CD4-positive, alpha-beta T cell (primary cell): ENCODE data around the gene EGF. TPM values are rescaled to one million over a fixed set of nuclear protein-coding genes. Genes with fewer than 3 reads are reported as not detected.

Source experiments
- ATAC-seq: fragments of 200-7000 bp; cut with Tn5 transposase; one replicate; pipeline ENCODE4 v1.10.0; 2022; ENCODE audit warnings: mild to moderate bottlenecking; ENCODE audit not compliant: poor library complexity
- CTCF ChIA-PET: fragments of 350-600 bp; sonication (Branson Sonifier 250); formaldehyde crosslinking; loops from one replicate; lab custom pipeline; 2021; ENCODE audit warnings: antibody characterized with exemption, inconsistent platforms; lab: Charles Lee
- POLR2A ChIA-PET: fragments of 350-600 bp; sonication (Branson Sonifier 250); formaldehyde crosslinking; loops from one replicate; lab custom pipeline; 2021; ENCODE audit warnings: antibody characterized with exemption, inconsistent platforms; lab: Charles Lee
- DNase-seq, 14 experiments: peaks; one replicate each; pipeline ENCODE4 v3.0.0-alpha.2; 2013 to 2020; ENCODE audit warnings: mixed read lengths in 2 of 14
- H3K27ac ChIP-seq, 2 donors: one replicate each; pipeline versions ENCODE4 v1.5.1 to v1.7.0; 2013; ENCODE audit warnings: low read length in 2 of 2, low read depth in 1 of 2, mild to moderate bottlenecking in 1 of 2
- H3K27me3 ChIP-seq, 2 experiments: 1 replicate in 1 of 2; 2 replicates in 1 of 2; pipeline versions ENCODE4 v1.6.1 to v1.7.0; 2013; ENCODE audit warnings: low read length in 2 of 2, control low read depth in 1 of 2, mild to moderate bottlenecking in 1 of 2, moderate library complexity in 1 of 2; ENCODE audit not compliant: insufficient read depth in 2 of 2, control insufficient read depth in 1 of 2
- H3K36me3 ChIP-seq: one replicate; pipeline ENCODE4 v1.6.1; 2013; ENCODE audit warnings: low read length, control low read depth; ENCODE audit not compliant: insufficient read depth
- H3K4me1 ChIP-seq: one replicate; pipeline ENCODE4 v1.6.1; 2013; ENCODE audit warnings: low read length, control low read depth; ENCODE audit not compliant: insufficient read depth
- H3K4me3 ChIP-seq: one replicate; pipeline ENCODE4 v1.5.1; 2013; ENCODE audit warnings: mild to moderate bottlenecking, low read length, moderate library complexity
- H3K9me3 ChIP-seq, 2 experiments: 1 replicate in 1 of 2; 2 replicates in 1 of 2; pipeline versions ENCODE4 v1.6.1 to v1.7.0; 2013; ENCODE audit warnings: low read length in 2 of 2, mild to moderate bottlenecking in 2 of 2, control low read depth in 1 of 2, moderate library complexity in 1 of 2; ENCODE audit not compliant: control insufficient read depth in 1 of 2, insufficient read depth in 1 of 2
- H3K27ac Mint-ChIP-seq: one replicate; pipeline ENCODE4 v1.8.0; 2020; ENCODE audit warnings: mixed read lengths
- H3K27me3 Mint-ChIP-seq: one replicate; pipeline ENCODE4 v1.8.0; 2021; ENCODE audit warnings: mixed read lengths
- H3K36me3 Mint-ChIP-seq: one replicate; pipeline ENCODE4 v1.8.0; 2021; ENCODE audit warnings: low read depth, mixed read lengths
- H3K4me1 Mint-ChIP-seq: one replicate; pipeline ENCODE4 v1.8.0; 2021; ENCODE audit warnings: low read depth, mixed read lengths
- H3K4me3 Mint-ChIP-seq: one replicate; pipeline ENCODE4 v1.8.0; 2020; ENCODE audit warnings: mild to moderate bottlenecking, mixed read lengths
- H3K9me3 Mint-ChIP-seq: one replicate; pipeline ENCODE4 v1.8.0; 2020; ENCODE audit warnings: mixed read lengths
- intact Hi-C, 2 experiments: fragments of 100-400 bp; cut with DNase I in 1 of 2; cut with micrococcal nuclease in 1 of 2; formaldehyde crosslinking; loops; one replicate each; pipeline versions ENCODE4 v1.15.1 to v1.9.0; 2023 to 2025; cut with DNase I, micrococcal nuclease
- total RNA-seq, 174 experiments: library from RNA in 2 of 174; stranded (reverse) in 2 of 174; gene quantifications; one replicate each; pipeline ENCODE4 v1.2.3 and lab custom pipeline; 2021 to 2026
- TF ChIP-seq, protein P1 (sequence below): fragments of 200-600 bp; IDR thresholded peaks from one replicate; pipeline ENCODE4 v1.8.0; 2022; ENCODE audit warnings: antibody characterized with exemption, mild to moderate bottlenecking

EGF gene
- total RNA-seq, 2 experiments from 2014 or later: not detected

DNA sequence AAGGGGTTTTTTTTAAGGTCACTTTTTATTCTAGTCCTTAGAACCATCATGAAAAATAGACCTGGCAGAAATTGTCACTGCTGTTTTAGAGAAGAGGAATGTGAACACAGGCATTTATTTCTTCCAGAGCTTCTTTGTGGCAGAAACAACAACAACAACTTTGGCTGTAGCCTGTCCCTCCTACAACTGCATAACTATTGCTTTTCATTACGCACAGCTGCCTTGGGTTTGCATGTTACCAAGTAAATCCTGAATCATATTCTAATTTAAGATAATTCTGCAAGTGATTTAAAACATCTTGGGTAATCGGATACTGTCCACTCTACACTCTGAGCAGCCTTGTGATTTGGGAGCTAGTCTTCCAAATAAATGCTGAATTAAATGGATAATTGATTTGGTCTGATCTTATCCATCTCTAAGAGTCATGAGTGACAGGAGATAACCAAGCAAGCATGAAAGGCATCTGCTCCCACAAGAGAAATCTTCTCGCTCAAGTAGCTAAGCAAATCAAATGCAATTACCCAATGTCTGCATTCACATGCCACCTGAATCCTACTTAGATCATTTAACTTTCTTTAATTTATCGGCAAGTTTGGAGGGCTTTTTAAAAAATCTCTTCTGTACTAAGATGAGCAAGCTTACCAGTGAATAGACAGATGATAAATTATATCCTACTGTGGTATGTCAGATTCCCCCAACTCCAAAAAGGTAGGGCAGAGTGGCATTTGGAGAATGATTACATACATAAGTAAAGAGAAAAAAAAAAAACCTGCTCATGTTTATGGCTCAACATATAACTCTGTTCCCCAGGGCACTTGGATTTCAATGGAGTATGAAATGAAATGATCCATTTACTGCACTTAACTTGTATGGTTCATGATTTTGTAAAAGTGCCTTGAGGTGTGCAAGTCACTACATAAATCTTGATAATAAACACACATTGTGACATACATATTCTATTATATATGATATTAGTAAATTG lies 73.6 kb downstream of the EGF start:
- no peaks in the 10 kb centered on the region for H3K4me1 Mint-ChIP-seq
- ChIA-PET POLR2A (no interaction called here), CTCF (no interaction called here)
- H3K4me3 Mint-ChIP-seq: no peak overlapping the region
- H3K36me3 Mint-ChIP-seq: no peaks in the 10 kb centered on the region
- H3K36me3 ChIP-seq: no peaks in the 10 kb centered on the region
- H3K4me1 ChIP-seq: no peaks in the 10 kb centered on the region
- H3K27me3 ChIP-seq: peaks cover 0 to under 1% of the 10 kb centered on the region in 2 experiments
- no peaks in the 10 kb centered on the region for H3K9me3 ChIP-seq
- H3K27ac Mint-ChIP-seq: no peak overlapping the region
- ATAC-seq (no peak), DNase-seq (no peak)
- intact Hi-C loops: no loop called here
- TF ChIP-seq, protein P1, sequence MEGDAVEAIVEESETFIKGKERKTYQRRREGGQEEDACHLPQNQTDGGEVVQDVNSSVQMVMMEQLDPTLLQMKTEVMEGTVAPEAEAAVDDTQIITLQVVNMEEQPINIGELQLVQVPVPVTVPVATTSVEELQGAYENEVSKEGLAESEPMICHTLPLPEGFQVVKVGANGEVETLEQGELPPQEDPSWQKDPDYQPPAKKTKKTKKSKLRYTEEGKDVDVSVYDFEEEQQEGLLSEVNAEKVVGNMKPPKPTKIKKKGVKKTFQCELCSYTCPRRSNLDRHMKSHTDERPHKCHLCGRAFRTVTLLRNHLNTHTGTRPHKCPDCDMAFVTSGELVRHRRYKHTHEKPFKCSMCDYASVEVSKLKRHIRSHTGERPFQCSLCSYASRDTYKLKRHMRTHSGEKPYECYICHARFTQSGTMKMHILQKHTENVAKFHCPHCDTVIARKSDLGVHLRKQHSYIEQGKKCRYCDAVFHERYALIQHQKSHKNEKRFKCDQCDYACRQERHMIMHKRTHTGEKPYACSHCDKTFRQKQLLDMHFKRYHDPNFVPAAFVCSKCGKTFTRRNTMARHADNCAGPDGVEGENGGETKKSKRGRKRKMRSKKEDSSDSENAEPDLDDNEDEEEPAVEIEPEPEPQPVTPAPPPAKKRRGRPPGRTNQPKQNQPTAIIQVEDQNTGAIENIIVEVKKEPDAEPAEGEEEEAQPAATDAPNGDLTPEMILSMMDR: no peak
- H3K27ac ChIP-seq: no peak overlapping the region
- H3K27me3 Mint-ChIP-seq: peaks cover 2% of the 10 kb centered on the region
- no peak overlapping the region for H3K4me3 ChIP-seq
- no peaks in the 10 kb centered on the region for H3K9me3 Mint-ChIP-seq

DNA sequence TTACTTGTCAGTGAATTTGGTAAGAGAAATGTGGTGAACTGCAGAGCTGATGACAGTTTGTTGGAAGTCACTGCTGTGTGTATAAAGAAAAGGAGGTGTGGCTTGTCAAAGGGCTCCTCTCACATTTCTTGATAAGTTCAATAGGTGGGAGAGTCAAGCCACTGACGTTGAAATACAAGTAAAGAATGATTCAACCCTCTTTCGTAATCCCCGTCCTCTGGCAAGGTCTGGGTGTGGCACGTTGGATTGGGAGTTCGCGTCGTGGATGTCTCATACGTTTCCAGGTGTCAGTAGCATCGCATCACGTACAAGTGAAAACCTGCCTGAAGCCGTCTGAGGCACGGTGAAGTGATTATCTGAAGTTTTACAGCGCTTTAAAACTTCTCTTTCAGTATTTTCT lies 76.4 kb downstream of the EGF start:
- intact Hi-C loops: no loop called here
- CTCF ChIA-PET: no interaction called here
- no peak overlapping the region for H3K27ac Mint-ChIP-seq
- DNase-seq (no peak), ATAC-seq (no peak)
- POLR2A ChIA-PET: no interaction called here
- no peak overlapping the region for H3K4me3 Mint-ChIP-seq
- TF ChIP-seq, protein P1: no peak
- peaks cover 0 to 3% of the 10 kb centered on the region in 2 experiments for H3K27me3 ChIP-seq
- no peaks in the 10 kb centered on the region for H3K9me3 Mint-ChIP-seq
- no peaks in the 10 kb centered on the region for H3K36me3 ChIP-seq
- no peaks in the 10 kb centered on the region for H3K36me3 Mint-ChIP-seq
- peaks cover 12% of the 10 kb centered on the region for H3K27me3 Mint-ChIP-seq
- no peak overlapping the region for H3K27ac ChIP-seq
- H3K9me3 ChIP-seq: no peaks in the 10 kb centered on the region
- H3K4me3 ChIP-seq: no peak overlapping the region
- H3K4me1 ChIP-seq: no peaks in the 10 kb centered on the region
- no peaks in the 10 kb centered on the region for H3K4me1 Mint-ChIP-seq

DNA sequence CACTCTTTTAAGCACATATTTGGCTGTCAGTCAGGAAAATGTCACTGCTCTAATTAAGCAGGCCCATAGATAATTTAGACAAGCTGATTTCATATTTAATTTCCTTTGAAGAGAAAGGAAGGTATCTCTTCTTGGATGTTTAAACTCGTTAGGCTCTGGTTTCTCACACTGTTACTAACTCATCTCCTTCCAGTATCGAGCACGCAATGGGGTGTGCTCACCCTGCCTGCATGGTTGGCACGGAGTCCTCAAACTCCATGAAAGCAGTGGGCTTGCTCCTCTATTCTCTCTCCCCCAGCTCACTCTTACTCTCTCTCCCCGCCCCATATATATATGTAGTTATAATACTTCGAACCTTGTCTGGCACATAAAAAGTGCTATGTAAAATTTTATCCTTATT lies 76.9 kb downstream of the EGF start:
- intact Hi-C loops: no loop called here
- H3K27ac ChIP-seq: no peak overlapping the region
- no peaks in the 10 kb centered on the region for H3K4me1 ChIP-seq
- Mint-ChIP-seq H3K9me3 (no peaks in the 10 kb centered on the region), H3K27me3 (peaks cover 16% of the 10 kb centered on the region), H3K4me3 (no peak overlapping the region), H3K4me1 (no peaks in the 10 kb centered on the region), H3K27ac (no peak overlapping the region), H3K36me3 (no peaks in the 10 kb centered on the region)
- TF ChIP-seq, protein P1: no peak
- no peak overlapping the region for H3K4me3 ChIP-seq
- no peaks in the 10 kb centered on the region for H3K36me3 ChIP-seq
- ChIA-PET POLR2A (no interaction called here), CTCF (no interaction called here)
- no peaks in the 10 kb centered on the region for H3K9me3 ChIP-seq
- H3K27me3 ChIP-seq: peaks cover 0 to 3% of the 10 kb centered on the region in 2 experiments
- DNase-seq: no peak
- ATAC-seq: no peak
